MCF 10A (cell line): ENCODE results near the gene INS. TPM values are rescaled to one million over a fixed set of nuclear protein-coding genes. Genes with fewer than 3 reads are reported as not detected.
"Not testable (repeated sequence)": the region's sequence is repeated elsewhere in the genome, so short reads cannot be mapped to it uniquely, and the experiment has no call there.

Experiments used
- BruUV-seq: library from RNA; stranded (reverse); fragments of 400-500 nt; replicated peaks from 2 replicates; lab custom pipeline; 2021; lab: Mats Ljungman, UMichigan
- CTCF ChIA-PET: fragments of 300-600 bp; sonication (Branson Sonifier 250); formaldehyde crosslinking; extraction: SDS; loops from one replicate; lab custom pipeline; 2021; ENCODE audit warnings: antibody characterized with exemption, inconsistent platforms; lab: Yijun Ruan, JAX
- POLR2A ChIA-PET: fragments of 300-600, 350-650 bp; sonication (Branson Sonifier 250); formaldehyde crosslinking; extraction: SDS; loops from one replicate; lab custom pipeline; 2020; ENCODE audit warnings: antibody characterized with exemption, inconsistent platforms; lab: Yijun Ruan, JAX
- DNase-seq: peaks from one replicate; pipeline ENCODE4 v3.0.0-alpha.2; 2018; ENCODE audit not compliant: unreplicated experiment
- H3K27ac Mint-ChIP-seq: one replicate; pipeline ENCODE4 v1.8.0; 2022; ENCODE audit warnings: mild to moderate bottlenecking, low read depth, mixed read lengths; ENCODE audit not compliant: unreplicated experiment
- H3K27me3 Mint-ChIP-seq: one replicate; pipeline ENCODE4 v1.8.0; 2022; ENCODE audit warnings: mixed read lengths; ENCODE audit not compliant: insufficient read depth, unreplicated experiment
- H3K36me3 Mint-ChIP-seq: one replicate; pipeline ENCODE4 v1.8.0; 2022; ENCODE audit warnings: mild to moderate bottlenecking, moderate library complexity, mixed read lengths; ENCODE audit not compliant: insufficient read depth, unreplicated experiment
- H3K4me1 Mint-ChIP-seq: one replicate; pipeline ENCODE4 v1.8.0; 2022; ENCODE audit warnings: mixed read lengths; ENCODE audit not compliant: insufficient read depth, unreplicated experiment
- H3K4me3 Mint-ChIP-seq: one replicate; pipeline ENCODE4 v1.8.0; 2022; ENCODE audit warnings: mild to moderate bottlenecking, moderate library complexity, mixed read lengths; ENCODE audit not compliant: unreplicated experiment
- H3K9me3 Mint-ChIP-seq: one replicate; pipeline ENCODE4 v1.8.0; 2022; ENCODE audit warnings: mixed read lengths; ENCODE audit not compliant: unreplicated experiment
- intact Hi-C: fragments of 100-400 bp; cut with micrococcal nuclease; formaldehyde crosslinking; loops from 2 replicates; pipeline ENCODE4 v1.14.1; 2022
- total RNA-seq: library from RNA; stranded (reverse); gene quantifications from 2 replicates; pipeline ENCODE4 v1.2.3, GENCODE V29; 2022
- TF ChIP-seq, protein P1 (sequence below): fragments of 200-600 bp; IDR thresholded peaks from one replicate; pipeline ENCODE4 v1.8.0; 2022; ENCODE audit warnings: antibody characterized with exemption, mild to moderate bottlenecking; ENCODE audit not compliant: unreplicated experiment

Gene INS
- total RNA-seq, 1 experiment from 2014 or later: not detected

DNA sequence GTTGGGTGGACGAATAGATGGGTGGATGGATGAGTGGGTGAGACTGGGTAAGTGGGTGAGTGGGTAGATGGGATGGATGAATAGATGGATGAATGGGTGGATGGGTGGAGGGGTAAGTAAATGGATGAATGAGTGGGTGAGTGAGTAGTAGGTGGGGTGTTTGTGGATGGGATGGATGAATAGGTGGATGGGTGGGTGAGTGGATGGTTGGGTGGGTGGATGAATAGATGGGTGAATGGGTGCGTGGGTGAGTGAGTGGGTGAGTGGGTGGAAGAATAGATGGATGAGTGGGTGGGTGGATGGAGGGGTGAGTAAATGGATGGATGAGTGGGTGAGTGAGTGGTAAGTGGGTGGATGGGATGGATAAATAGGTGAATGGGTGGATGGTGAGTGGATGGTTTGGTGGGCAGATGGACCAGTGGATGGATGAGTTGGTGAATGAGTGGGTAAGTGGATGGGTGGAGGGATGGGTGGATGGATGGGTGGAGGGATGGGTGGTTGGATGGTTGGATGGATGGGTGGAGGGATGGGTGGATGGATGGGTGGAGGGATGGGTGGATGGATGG, 34.4 kb downstream of the INS start:
- no TSS peak for BruUV-seq
- peaks cover 5% of the 10 kb centered on the region for H3K36me3 Mint-ChIP-seq
- TF ChIP-seq, protein P1, sequence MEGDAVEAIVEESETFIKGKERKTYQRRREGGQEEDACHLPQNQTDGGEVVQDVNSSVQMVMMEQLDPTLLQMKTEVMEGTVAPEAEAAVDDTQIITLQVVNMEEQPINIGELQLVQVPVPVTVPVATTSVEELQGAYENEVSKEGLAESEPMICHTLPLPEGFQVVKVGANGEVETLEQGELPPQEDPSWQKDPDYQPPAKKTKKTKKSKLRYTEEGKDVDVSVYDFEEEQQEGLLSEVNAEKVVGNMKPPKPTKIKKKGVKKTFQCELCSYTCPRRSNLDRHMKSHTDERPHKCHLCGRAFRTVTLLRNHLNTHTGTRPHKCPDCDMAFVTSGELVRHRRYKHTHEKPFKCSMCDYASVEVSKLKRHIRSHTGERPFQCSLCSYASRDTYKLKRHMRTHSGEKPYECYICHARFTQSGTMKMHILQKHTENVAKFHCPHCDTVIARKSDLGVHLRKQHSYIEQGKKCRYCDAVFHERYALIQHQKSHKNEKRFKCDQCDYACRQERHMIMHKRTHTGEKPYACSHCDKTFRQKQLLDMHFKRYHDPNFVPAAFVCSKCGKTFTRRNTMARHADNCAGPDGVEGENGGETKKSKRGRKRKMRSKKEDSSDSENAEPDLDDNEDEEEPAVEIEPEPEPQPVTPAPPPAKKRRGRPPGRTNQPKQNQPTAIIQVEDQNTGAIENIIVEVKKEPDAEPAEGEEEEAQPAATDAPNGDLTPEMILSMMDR: no peak
- H3K4me1 Mint-ChIP-seq: no peaks in the 10 kb centered on the region
- ChIA-PET POLR2A (no interaction called here), CTCF (interaction anchor here (1.3 kb wide), 1 partner anchor 90 kb away, joined by 4 read pairs; no protein-coding TSS in a partner anchor)
- no peak overlapping the region for H3K4me3 Mint-ChIP-seq
- H3K27me3 Mint-ChIP-seq: peaks cover 59% of the 10 kb centered on the region
- peaks cover 13% of the 10 kb centered on the region for H3K9me3 Mint-ChIP-seq
- intact Hi-C loops: no loop called here
- no peak overlapping the region for H3K27ac Mint-ChIP-seq
- no peak for DNase-seq

DNA sequence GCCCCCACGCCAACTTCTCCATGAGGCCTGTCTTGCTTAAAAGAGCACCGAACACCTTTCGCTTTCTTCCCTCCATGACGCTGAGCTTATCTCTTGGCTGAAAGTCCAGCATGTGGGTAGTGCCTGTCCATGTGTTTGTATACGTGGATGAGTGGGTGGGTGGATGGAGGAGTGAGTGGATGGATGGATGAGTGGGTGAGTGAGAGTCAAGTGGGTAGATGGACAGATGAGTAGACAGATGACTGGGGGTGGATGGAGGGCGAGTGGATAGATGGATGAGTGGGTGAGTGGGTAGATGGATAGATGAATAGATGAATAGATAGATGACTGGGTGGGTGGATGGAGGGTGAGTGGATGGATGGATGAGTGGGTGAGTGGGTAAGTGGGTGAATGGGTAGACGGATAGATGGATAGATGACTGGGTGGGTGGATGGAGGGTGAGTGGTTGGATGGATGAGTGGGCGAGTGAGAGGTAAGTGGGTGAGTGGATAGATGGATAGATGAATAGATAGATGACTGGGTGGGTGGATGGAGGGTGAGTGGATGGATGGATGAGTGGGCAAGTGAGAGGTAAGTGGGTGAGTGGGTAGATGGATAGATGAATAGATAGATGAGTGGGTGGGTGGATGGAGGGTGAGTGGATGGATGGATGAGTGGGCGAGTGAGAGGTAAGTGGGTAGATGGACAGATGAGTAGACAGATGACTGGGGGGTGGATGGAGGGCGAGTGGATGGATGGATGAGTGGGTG, 36.1 kb downstream of the INS start:
- H3K4me3 Mint-ChIP-seq, POLR2A ChIA-PET, BruUV-seq: not testable (repeated sequence)

DNA sequence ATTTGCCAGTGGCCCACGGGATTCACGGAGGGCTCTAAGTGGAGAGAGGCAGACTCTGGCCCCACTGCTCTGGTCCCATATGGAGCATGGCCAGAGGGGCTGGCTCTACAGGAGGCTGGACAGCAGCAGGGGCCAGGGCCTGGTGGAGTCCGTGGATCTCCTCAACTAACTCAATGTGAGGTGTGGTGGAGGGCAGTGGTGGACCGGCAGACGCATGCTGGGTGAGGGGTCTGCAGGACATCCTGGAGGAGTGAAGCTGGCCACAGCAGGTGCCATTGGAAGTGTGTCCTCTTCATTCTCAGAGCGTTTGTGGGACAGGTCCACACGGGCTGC, 37.4 kb downstream of the INS start:
- intact Hi-C loops: no loop called here
- TF ChIP-seq, protein P1: no peak
- Mint-ChIP-seq H3K27ac (no peak overlapping the region), H3K9me3 (peaks cover 13% of the 10 kb centered on the region), H3K36me3 (no peaks in the 10 kb centered on the region), H3K4me1 (peaks cover under 1% of the 10 kb centered on the region), H3K27me3 (peaks cover 67% of the 10 kb centered on the region), H3K4me3 (no peak overlapping the region)
- POLR2A ChIA-PET: no interaction called here
- BruUV-seq: no TSS peak
- CTCF ChIA-PET: interaction anchor here (2.2 kb wide), 1 partner anchor 28 kb away, joined by 6 read pairs; no protein-coding TSS in a partner anchor
- no peak for DNase-seq

More for the DNA sequence above, 36.1 kb downstream of the INS start:
- H3K36me3 Mint-ChIP-seq, DNase-seq, intact Hi-C loops, H3K4me1 Mint-ChIP-seq, H3K27ac Mint-ChIP-seq: not testable (repeated sequence)
- Mint-ChIP-seq H3K27me3 (peaks cover 66% of the 10 kb centered on the region), H3K9me3 (peaks cover 13% of the 10 kb centered on the region)
- CTCF ChIA-PET: interaction anchor here (0.8 to 2.2 kb wide), 2 partner anchors 27 to 472 kb away, joined by 4 to 6 read pairs; no protein-coding TSS in a partner anchor

DNA sequence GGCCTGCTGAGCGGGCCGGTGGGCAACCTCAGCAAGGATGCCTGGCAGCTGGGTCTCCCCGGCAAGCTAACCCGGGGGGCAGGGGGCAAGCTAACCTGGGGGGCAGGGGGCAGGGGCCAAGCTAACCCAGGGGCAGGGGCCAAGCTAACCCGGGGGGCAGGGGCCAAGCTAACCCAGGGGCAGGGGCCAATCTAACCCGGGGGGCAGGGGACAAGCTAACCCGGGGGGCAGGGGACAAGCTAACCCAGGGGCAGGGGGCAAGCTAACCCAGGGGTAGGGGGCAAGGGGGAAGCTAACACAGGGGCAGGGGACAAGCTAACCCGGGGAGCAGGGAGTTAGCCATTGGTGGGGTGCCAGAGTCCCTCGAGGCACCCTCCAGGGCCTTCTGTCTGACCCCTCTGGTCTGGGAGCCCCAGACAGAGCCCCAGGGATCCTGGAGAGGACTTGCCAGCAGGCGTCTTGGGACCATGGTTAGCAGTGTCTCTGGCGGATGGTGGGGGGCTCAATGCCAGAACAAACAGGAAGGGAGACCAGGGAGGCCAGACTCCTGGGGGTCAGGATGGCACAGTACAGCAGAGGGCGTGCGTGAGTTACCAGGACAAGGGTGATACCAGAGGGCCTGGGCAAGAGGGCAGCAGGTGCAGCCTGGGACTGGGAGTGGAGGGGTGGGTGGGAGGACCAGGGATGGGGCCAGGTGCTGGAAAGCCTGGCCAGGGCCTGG, 37.9 kb downstream of the INS start:
- BruUV-seq: no TSS peak
- DNase-seq: no peak
- H3K27me3 Mint-ChIP-seq: peaks cover 69% of the 10 kb centered on the region
- POLR2A ChIA-PET: no interaction called here
- no peak overlapping the region for H3K4me3 Mint-ChIP-seq
- CTCF ChIA-PET: interaction anchor here (0.5 to 2.2 kb wide), 3 partner anchors 29 to 1284 kb away, joined by 3 to 6 read pairs (median 3); no protein-coding TSS in a partner anchor
- peaks cover 13% of the 10 kb centered on the region for H3K9me3 Mint-ChIP-seq
- TF ChIP-seq, protein P1: no peak
- H3K36me3 Mint-ChIP-seq: no peaks in the 10 kb centered on the region
- no peak overlapping the region for H3K27ac Mint-ChIP-seq
- H3K4me1 Mint-ChIP-seq: peaks cover 5% of the 10 kb centered on the region
- intact Hi-C loops: no loop called here
